HepG2 (cell line): ENCODE results near the gene TANC1.

Experiments
- PREB ChIP-seq: sonication (generic); formaldehyde crosslinking; IDR thresholded peaks from 2 replicates; pipeline ENCODE4 v1.4.0; 2020; ENCODE audit warnings: missing genetic modification reagents
- RBAK ChIP-seq: sonication (generic); formaldehyde crosslinking; IDR thresholded peaks from 2 replicates; pipeline ENCODE4 v1.5.1; 2020; ENCODE audit warnings: mild to moderate bottlenecking, missing genetic modification reagents
- ZNF639 ChIP-seq: conservative IDR thresholded peaks from 2 replicates; pipeline ENCODE4 v1.6.1; 2018; ENCODE audit warnings: missing genetic modification reagents

GRCh38 chr2:159106109-159106508 is 137.7 kb downstream of the TANC1 start:
- TF ChIP-seq RBAK (CRISPR knock-in tag) (no peak), ZNF639 (CRISPR knock-in tag) (no peak), PREB (CRISPR knock-in tag) (no peak)
